Measurements from ENCODE around the gene KCP.

DNA sequence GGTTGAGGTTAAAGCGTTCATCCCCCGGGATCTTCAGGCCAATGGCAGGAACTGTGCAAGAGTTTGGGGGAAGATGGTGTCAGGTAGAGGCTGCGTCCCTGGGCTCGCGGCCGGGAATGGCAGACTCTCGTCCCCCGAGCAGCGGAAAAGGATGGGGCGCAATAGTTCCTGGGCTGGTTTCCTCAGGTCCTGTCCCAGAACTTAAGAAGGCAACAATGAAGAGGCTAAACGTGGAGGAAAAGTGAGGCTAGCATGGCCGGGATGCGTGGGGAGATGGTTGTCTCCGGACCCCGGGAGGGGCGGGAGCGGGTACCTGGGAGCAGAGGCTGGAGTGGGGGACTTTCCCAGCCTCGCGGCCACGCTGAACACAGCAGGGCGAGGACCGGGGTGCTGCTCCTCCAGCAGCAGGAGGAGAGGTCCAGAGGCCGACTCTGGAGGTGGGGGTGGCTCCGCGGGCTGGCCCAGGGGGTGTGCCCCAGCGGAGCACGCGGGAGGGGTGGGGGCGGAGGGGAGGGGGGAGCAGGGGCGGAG, 28.1 kb upstream of the KCP start:
- no peak for TF ChIP-seq HDGF (IDR thresholded peaks at IDR 0.05)
- no peak for TF ChIP-seq CTCF (IDR thresholded peaks at IDR 0.05 in 2 of 3, conservative IDR thresholded peaks at IDR 0.05 in 1 of 3; ENCODE audit: control insufficient read depth in 2 of 3, extremely low read depth in 1 of 3, insufficient read depth in 1 of 3, low read depth in 3 of 3, low read length in 3 of 3)
- TF ChIP-seq SIN3A (IDR thresholded peaks at IDR 0.05; ENCODE audit: low read depth, low read length) = no peak
- no peak for TF ChIP-seq MYC (IDR thresholded peaks at IDR 0.05; ENCODE audit: insufficient read depth, insufficient read length, insufficient replicate concordance, low read length, severe bottlenecking)

Data from GM12878 (cell line).